ENCODE results near the gene EFCAB6.
A peak's percentile ranks its signal among the peaks of the same experiment; 100 is the strongest.

The EFCAB6 gene

DNA sequence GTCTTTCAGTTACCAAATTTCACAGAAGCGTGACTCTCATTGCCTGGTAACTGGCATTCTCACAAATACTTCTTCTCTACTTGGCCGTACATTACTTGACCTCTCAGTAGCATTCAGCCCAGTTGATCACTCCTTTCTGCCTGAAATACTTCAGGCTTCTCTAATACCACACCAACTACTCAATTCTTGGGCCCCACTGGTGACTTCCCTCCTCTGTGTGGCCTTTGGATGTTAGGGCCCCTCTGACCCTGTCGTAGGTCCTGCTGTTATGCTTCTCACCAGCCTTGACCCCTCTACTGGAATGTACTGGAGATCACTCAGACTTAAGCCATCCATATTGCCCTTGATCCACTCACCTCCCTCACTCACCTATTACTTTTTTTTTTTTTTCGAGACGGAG, 2.2 kb upstream of the EFCAB6 start:
- Mint-ChIP-seq H3K9me3 (no peaks in the 10 kb centered on the region), H3K27ac (peak overlapping the region; percentile 33), H3K27me3 (no peaks in the 10 kb centered on the region), H3K4me1 (peaks cover 19% of the 10 kb centered on the region), H3K36me3 (peaks cover 4% of the 10 kb centered on the region), H3K4me3 (peak overlapping the region; percentile 45)

DNA sequence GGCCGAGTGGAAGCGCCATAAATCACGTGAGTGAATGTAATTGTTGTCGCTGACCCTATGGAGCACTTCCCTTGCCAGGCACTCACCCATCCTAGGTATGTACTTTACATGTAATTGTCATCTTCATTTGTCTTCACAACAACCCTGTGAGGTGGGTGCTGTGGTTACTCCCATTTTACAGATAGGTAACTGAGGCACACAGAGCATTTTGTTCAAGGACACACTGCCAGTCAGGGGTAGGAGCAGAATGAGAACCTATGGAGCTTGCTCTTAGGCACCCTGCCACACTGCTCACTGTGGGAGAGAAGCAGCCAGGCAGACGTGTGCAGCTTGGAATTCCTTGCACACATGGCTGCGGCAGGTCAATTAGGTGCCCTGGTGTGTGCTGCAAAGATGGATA, 785 bp upstream of the EFCAB6 start:
- Mint-ChIP-seq H3K9me3 (no peaks in the 10 kb centered on the region), H3K27ac (peak overlapping the region; percentile 94), H3K4me3 (peak overlapping the region; percentile 97), H3K4me1 (peaks cover 19% of the 10 kb centered on the region), H3K27me3 (no peaks in the 10 kb centered on the region), H3K36me3 (peaks cover 4% of the 10 kb centered on the region)

DNA sequence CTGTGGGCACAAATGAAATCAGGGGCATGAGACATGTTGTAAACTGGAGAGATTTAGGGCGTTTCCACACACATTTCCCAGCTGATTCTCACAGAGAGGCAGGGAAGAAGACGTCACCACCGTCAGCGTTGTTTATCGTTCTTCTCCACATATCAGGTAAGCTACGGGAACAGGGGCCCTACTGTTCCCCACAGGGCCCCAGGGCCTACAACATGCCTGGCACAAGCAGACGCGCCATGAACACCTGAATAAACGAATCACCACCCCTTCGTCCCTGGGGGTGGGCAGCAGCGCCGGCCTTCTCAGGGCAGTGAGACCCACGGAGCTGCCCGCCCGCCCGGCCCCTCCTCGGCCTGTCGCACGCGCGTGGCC, 342 bp downstream of the EFCAB6 start:
- no peaks in the 10 kb centered on the region for H3K27me3 Mint-ChIP-seq
- peak overlapping the region; percentile 94 for H3K27ac Mint-ChIP-seq
- no peaks in the 10 kb centered on the region for H3K9me3 Mint-ChIP-seq
- peaks cover 19% of the 10 kb centered on the region for H3K4me1 Mint-ChIP-seq
- H3K4me3 Mint-ChIP-seq, result peak overlapping the region; percentile 97
- H3K36me3 Mint-ChIP-seq, result peaks cover 4% of the 10 kb centered on the region

DNA sequence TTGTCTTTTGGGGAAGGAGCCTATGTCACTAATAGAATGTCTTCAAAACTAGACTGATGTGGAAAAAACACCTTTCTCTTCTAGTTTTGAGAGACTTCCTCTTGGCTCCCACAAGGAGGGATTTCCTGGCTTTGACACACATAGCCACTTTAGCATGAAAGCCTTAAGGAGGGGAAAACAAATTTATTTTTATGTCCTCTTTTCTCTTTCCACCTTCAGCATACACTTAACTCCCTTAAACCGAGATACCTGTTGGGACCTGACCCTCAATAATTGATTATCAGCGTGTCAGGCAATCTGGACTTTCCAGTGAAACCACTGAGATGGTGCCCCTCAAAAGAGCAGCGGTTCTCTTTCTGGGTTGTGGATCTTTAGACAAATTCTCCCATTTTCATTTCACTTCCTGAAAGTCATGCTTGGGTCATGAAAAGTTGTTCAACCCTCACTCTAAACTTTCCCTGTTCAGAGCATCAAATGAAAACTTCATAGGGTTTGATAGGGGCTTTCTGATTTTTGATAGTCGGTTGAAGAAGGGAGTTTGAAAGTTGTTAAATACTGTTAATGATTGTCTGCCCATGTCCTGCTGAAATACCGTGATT, 9.1 kb downstream of the EFCAB6 start:
- H3K4me3 Mint-ChIP-seq, result no peak overlapping the region
- H3K36me3 Mint-ChIP-seq, result peaks cover 8% of the 10 kb centered on the region
- H3K4me1 Mint-ChIP-seq, result no peaks in the 10 kb centered on the region
- H3K27ac Mint-ChIP-seq, result no peak overlapping the region
- H3K9me3 Mint-ChIP-seq, result peaks cover 13% of the 10 kb centered on the region
- H3K27me3 Mint-ChIP-seq, result peaks cover 8% of the 10 kb centered on the region

DNA sequence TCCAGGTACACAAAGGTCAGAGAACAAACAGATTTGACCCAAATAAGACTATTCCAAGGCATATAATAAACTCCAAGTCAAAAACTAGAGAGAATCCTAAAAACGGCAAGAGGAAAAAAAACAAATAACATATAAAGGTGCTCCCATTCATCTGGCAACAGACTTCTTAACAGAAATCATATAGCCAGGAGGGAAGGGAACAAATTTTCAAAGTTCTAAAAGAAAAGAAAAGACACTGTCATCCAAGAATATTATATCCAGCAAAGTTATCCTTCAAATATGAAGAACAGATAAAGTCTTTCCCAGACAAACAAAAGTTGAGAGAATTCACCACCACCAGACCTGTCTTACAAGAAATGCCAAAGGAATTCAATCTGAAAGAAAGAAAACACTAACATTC, 11.1 kb downstream of the EFCAB6 start:
- peaks cover 8% of the 10 kb centered on the region for H3K27me3 Mint-ChIP-seq

DNA sequence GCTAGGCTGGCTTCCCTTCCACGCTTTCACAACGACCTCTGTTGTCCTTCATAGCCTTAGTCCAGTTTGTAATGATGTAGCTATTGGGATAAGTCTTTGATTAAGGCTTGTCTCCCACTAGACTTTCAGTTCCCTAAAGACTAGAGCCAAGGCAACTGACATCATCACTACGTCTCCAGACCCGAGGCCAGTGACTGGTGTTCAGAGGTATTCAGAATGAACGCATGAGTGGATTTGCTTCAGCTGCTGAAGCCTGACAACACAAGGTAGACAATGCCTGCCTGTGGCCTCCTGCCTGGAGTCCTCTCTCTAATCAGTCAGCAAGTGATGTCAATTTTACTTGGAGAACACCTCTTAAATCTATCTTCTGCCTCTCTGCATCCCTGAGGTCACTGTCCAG, 13.6 kb downstream of the EFCAB6 start:
- Mint-ChIP-seq H3K4me3 (no peak overlapping the region), H3K27ac (peak overlapping the region; percentile 4), H3K4me1 (no peaks in the 10 kb centered on the region), H3K9me3 (peaks cover 13% of the 10 kb centered on the region), H3K27me3 (peaks cover 5% of the 10 kb centered on the region), H3K36me3 (peaks cover 8% of the 10 kb centered on the region)

More for the DNA sequence above, 11.1 kb downstream of the EFCAB6 start:
- Mint-ChIP-seq H3K27ac (no peak overlapping the region), H3K4me3 (no peak overlapping the region), H3K36me3 (peaks cover 8% of the 10 kb centered on the region), H3K9me3 (peaks cover 13% of the 10 kb centered on the region), H3K4me1 (no peaks in the 10 kb centered on the region)

DNA sequence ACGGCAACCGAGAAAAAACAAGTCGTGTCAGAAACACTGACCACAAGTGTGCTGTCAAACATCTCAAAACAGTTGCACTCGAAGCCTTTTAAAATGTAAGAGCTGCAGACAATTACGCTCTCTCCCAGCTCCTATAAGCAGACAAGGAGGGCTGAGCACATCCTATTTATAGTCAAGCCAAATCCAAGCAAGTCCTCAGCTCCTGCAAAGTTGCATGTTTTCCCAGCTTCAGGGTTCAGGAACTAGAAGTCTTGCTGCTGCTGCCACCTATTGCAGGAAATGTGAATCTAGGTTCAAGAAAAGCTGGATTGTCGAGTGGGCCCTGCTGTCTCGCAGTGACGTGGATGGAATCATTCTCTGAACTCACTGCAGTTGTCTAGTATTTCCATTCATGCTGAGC, 15.5 kb downstream of the EFCAB6 start:
- no peak overlapping the region for H3K4me3 Mint-ChIP-seq
- no peaks in the 10 kb centered on the region for H3K4me1 Mint-ChIP-seq
- peaks cover 8% of the 10 kb centered on the region for H3K36me3 Mint-ChIP-seq
- peaks cover 13% of the 10 kb centered on the region for H3K9me3 Mint-ChIP-seq
- peaks cover 4% of the 10 kb centered on the region for H3K27me3 Mint-ChIP-seq
- H3K27ac Mint-ChIP-seq, result no peak overlapping the region

DNA sequence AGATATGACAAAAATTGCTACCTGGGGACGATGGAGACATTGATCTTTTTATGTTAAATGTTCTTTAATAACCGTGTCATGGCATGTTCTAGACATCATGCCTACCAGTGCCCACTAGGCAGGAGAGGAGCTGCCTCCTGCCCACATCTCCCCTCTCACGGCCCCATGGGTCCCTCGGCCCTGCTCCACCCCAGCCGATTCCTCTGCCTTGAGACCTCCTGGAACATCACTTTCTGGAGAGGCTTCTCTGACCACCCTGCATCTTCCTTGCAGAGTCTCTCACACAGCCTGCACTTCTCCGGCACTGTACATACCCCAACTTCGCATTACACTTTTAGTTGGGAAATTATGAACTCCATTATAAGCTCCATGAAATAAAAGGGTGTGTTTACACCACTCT, 16.8 kb downstream of the EFCAB6 start:
- Mint-ChIP-seq H3K9me3 (peaks cover under 1% of the 10 kb centered on the region), H3K27ac (no peak overlapping the region), H3K4me1 (no peaks in the 10 kb centered on the region), H3K36me3 (peaks cover 2% of the 10 kb centered on the region), H3K27me3 (peaks cover 1% of the 10 kb centered on the region), H3K4me3 (no peak overlapping the region)

DNA sequence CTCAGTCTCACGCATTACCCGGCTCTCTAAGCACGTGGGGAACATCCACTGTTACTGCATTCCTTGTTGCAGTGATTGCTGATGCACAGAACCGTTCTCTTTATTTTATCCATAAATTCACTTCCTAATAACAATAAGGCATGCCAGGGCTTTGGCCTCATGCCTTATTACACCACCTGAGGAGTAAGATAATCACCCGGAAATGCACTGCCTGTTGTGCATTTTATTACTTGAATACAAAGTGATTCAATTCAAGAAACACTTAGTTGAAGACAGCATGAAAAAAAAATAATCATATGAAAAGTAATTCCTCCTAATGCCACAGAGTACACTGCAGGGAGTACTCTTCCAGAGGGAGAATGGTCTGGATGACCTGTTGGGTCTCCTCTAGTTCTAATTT, 19.2 kb downstream of the EFCAB6 start:
- H3K4me3 Mint-ChIP-seq, result no peak overlapping the region
- no peaks in the 10 kb centered on the region for H3K9me3 Mint-ChIP-seq
- no peaks in the 10 kb centered on the region for H3K4me1 Mint-ChIP-seq
- H3K27ac Mint-ChIP-seq, result no peak overlapping the region
- H3K27me3 Mint-ChIP-seq, result peaks cover 2% of the 10 kb centered on the region
- no peaks in the 10 kb centered on the region for H3K36me3 Mint-ChIP-seq

DNA sequence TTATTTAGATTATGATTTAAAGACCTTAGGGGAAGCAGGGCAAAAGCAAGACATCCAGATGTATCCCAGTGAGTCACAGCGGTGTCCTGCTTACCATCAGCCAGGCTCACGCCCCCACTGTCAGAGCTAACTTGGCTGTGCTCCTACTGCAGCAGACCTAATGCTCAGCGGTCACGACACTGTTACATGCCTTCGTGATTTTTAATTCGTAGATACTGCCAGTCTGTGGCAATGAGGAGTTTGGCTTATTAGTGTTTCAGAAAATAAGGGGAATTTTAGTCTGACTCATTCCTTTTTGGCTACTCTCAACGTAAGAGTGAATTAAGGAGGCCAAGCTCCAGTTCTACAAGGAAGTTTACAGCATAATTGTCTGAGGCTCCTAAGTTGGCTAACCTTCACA, 22.7 kb downstream of the EFCAB6 start:
- H3K27ac Mint-ChIP-seq, result no peak overlapping the region
- H3K4me3 Mint-ChIP-seq, result no peak overlapping the region
- no peaks in the 10 kb centered on the region for H3K4me1 Mint-ChIP-seq
- no peaks in the 10 kb centered on the region for H3K36me3 Mint-ChIP-seq
- peaks cover 8% of the 10 kb centered on the region for H3K27me3 Mint-ChIP-seq
- H3K9me3 Mint-ChIP-seq, result no peaks in the 10 kb centered on the region

DNA sequence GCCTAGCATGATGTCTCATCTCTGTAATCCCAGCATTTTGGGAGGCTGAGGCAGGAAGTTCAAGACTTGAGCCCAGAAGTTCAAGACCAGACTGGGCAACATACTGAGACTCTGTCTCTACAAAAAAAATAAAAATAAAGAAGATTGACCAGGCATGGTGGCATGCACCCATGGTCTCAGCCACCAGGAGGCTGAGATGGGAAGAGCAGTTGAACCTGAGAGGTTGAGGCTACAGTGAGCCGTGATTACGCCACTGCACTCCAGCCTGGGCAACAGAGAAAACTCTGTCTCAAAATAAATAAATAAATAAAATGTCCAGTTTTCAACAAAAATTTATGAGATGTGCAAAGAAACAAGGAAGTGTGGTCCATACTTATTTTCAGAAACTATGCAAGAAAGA, 28.3 kb downstream of the EFCAB6 start:
- Mint-ChIP-seq H3K36me3 (no peaks in the 10 kb centered on the region), H3K4me3 (no peak overlapping the region), H3K4me1 (no peaks in the 10 kb centered on the region), H3K9me3 (no peaks in the 10 kb centered on the region), H3K27ac (no peak overlapping the region), H3K27me3 (peaks cover 10% of the 10 kb centered on the region)

DNA sequence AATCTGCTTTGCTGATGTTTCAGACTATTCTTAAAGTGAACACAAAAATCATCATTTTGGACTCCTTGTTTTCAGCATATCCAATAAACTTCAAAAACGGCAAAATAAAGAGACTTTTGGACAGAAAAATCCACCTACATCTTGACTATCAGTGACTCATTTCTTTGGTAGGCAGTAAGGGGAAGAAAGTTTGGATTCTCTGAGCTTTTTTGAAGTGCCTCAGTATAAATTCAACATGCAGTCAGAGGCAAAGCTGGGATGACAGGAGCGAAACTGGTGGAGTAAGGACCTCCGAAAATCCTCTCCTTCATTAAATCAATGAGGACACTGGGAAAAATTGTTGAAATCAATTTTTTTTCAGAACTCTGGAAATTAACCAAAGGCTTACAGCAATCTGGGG, 29.7 kb downstream of the EFCAB6 start:
- Mint-ChIP-seq H3K4me3 (no peak overlapping the region), H3K4me1 (no peaks in the 10 kb centered on the region), H3K9me3 (no peaks in the 10 kb centered on the region), H3K27me3 (peaks cover 8% of the 10 kb centered on the region), H3K27ac (no peak overlapping the region), H3K36me3 (no peaks in the 10 kb centered on the region)

DNA sequence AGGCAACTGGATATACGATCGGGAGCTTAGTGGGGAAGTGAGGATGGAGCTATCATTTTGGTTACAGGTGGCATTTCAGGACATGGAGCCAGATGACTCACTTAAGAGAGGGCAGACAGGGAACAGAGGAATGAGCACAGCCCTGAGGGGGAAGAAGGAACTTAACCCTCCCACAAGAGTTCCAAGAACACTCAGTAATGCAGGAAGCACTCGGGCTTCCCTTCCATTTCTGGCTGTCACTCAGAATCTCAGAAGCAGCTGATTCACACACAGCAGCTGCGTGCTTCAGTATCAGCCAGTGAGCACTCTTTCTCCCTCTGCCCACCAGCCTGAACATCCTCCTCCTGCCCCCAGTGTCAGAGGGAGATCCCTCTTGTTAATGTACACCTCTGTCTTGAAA, 34.8 kb downstream of the EFCAB6 start:
- H3K9me3 Mint-ChIP-seq, result no peaks in the 10 kb centered on the region
- H3K36me3 Mint-ChIP-seq, result no peaks in the 10 kb centered on the region
- no peak overlapping the region for H3K4me3 Mint-ChIP-seq
- no peak overlapping the region for H3K27ac Mint-ChIP-seq
- peaks cover under 1% of the 10 kb centered on the region for H3K27me3 Mint-ChIP-seq
- H3K4me1 Mint-ChIP-seq, result no peaks in the 10 kb centered on the region

DNA sequence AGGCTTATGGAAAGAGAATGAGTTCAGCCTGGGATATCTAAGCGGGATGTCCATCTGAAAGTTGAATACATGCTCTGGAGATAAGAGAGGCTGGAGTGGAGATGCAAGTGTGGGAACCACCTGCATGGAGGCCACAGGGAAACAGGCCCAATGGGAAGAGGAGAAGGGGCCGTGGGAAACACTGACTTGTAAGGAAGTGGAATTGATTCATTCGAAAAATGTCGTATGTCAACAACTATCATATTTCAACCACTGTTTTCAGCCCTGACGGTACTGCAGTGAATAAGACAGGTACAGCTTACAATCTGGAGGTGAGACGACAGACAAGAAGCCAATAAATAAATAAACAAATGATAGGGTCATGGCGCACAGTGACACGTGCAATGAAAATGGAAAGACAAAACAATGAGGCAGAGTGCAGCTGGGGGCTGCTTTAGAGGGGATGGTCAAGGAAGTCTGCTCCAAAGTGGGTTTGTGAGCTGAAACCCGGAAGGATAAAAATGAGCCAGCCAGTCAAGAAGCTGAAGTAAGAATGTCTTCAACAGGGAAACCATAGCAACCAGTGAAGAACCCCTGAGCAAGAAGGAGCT, 35.9 kb downstream of the EFCAB6 start:
- Mint-ChIP-seq H3K27me3 (no peaks in the 10 kb centered on the region), H3K36me3 (no peaks in the 10 kb centered on the region), H3K4me3 (no peak overlapping the region), H3K9me3 (no peaks in the 10 kb centered on the region), H3K27ac (no peak overlapping the region), H3K4me1 (no peaks in the 10 kb centered on the region)

DNA sequence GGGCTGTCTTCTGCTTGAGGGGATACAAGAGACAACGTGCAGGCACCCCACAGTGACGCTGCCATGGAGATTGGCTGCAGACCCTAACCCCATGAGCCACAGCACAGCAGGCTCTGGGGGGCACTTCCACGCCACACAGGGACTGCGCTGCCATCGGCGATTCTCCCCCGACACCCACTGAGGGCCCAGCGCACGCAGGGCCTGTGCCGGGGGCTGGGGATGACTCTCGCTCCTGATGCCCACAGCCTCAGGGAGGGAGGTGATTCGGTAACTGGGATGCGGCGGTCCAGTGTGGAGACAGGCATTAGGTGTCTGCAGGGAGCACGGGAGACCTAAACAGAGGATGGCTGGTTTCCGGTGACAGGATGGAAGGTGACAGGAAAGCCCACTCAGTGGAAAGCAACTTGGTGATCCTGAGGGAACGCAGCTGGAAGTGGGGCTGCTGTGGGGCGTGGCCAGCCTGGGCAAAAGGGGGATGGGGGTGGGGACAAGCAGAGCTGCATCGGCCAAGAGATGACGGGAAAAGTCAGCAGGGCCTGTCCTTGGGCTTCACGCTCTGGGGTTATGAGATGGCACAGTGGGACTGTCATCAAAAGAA, 37.7 kb downstream of the EFCAB6 start:
- Mint-ChIP-seq H3K4me3 (no peak overlapping the region), H3K27me3 (no peaks in the 10 kb centered on the region), H3K4me1 (no peaks in the 10 kb centered on the region), H3K9me3 (no peaks in the 10 kb centered on the region), H3K36me3 (no peaks in the 10 kb centered on the region), H3K27ac (no peak overlapping the region)

DNA sequence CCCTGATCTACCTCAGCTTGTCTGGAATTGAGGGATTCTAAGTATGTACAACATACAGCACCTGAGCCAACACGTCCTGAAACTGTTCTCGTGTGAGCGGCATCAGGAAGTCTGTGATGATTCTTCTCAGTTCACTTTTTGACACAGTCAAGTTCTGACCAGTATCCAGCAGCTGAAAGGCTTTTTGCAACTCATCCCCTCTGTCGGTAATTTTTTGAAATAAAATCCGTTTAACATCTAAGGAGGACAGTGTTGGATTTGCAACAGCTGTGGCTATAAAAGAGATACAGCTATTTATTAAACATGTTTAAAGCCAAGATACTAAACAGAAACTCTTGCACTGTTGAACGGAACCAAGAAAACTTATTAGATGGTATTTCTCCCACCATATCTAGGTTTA, 39.3 kb downstream of the EFCAB6 start:
- Mint-ChIP-seq H3K27me3 (no peaks in the 10 kb centered on the region), H3K4me3 (no peak overlapping the region), H3K4me1 (no peaks in the 10 kb centered on the region), H3K27ac (no peak overlapping the region), H3K9me3 (no peaks in the 10 kb centered on the region), H3K36me3 (no peaks in the 10 kb centered on the region)

DNA sequence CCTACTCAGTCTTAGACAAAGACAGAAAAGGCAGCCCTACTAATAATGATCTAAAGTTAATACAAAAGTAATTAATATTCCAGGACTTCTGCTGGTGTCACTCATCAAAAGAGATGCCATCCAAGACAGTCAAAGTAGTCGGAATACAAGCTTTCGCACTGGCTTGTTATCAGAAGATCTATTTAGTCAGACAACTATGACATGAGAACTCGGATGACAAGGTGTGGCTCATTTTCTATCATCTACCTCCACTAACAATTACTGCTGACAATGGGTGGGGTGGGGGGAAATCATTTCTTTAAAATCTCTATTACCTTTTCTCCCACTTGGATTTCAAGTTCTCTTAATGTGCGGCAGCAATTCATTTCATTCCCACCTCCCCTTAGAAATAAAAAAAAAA, 56.7 kb downstream of the EFCAB6 start:
- no peak overlapping the region for H3K4me3 Mint-ChIP-seq
- H3K27me3 Mint-ChIP-seq, result peaks cover 8% of the 10 kb centered on the region
- H3K9me3 Mint-ChIP-seq, result peaks cover 6% of the 10 kb centered on the region
- no peaks in the 10 kb centered on the region for H3K4me1 Mint-ChIP-seq
- no peak overlapping the region for H3K27ac Mint-ChIP-seq
- no peaks in the 10 kb centered on the region for H3K36me3 Mint-ChIP-seq
